ENCODE data around the gene MUC5B.

The MUC5B gene

GRCh38 chr11:1290052-1291040 is 67.5 kb downstream of the MUC5B start:
- DNase-seq, result no peak

- DNase-seq, result no peak
Observed at GRCh38 chr11:1291295-1292017, 68.6 kb downstream of the MUC5B start.

DNA sequence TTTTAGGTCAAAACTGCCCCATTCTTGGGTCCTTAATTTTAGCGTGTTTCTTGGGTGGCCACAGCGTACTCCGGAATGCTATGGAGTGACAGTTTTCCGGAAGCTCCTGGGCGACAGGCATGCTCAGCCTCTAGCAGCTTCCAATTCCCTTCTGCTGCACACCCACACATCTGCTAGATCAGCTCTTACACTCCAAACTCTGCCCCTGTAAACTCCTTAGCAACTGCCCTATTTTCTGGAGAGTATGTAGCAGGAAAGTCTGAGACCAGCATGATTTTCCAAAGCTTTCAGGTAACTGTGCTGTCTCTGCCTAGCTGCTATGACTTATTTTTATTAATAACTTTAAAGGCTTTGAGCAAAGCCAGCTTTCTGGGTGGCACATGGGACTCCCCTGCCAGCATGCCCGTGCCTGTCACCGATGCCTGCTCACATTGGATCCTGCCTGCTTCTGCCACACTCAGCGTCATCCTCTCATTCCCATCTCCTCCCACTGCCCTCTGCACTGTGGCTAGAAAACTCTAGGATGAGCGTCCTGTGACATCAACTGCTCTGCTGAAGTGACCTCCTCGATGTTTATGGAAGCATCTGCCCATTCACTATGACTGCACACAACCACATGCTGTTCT is 69.3 kb downstream of the MUC5B start:
- no peak for DNase-seq

GRCh38 chr11:1292644-1293618 is 70.1 kb downstream of the MUC5B start:
- no peak for DNase-seq

GRCh38 chr11:1293619-1294015 is 70.8 kb downstream of the MUC5B start:
- no peak for DNase-seq

GRCh38 chr11:1295086-1295485 is 72.2 kb downstream of the MUC5B start:
- no peak for DNase-seq

DNA sequence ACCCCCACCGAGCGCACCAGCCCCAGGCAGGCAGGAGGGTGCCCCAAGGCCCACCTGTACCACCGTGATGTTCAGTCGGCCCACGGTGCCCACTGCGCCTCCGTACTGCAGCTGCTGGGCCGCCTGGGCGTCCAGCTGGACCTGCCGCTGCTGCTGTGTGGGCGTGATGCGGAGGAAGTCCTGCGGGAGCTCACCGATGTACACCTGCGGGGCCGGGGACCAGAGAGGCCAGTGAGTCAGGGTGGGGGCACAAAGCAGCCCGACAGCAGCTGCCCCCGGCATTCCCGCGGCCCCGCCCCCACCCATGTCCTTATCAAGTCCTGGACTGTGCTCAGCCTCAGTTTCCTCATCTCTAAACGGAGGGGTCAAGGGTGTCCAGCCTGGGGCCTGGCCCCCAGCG is 72.7 kb downstream of the MUC5B start:
- no peak for DNase-seq

DNA sequence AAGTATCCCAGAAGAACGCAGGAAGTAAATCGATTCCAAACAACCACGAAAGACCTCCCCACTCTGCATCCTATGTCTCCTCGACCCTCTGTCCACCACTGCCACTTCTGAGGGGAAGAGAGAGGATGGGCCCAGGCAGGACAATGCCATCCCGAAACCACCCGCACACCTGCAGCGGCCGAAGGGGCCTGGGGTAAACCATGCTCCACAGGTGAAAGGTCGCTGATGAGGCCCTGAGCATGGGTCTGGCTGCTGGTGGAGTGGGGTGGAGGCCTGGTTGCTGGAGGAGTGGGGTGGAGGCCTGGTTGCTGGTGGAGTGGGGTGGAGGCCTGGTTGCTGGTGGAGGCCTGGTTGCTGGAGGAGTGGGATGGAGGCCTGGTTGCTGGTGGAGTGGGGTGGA is 73.4 kb downstream of the MUC5B start:
- no peak for DNase-seq

GRCh38 chr11:1297011-1297575 is 74.2 kb downstream of the MUC5B start:
- no peak for DNase-seq

- no peak for DNase-seq
Observed at GRCh38 chr11:1297576-1298473, 75.0 kb downstream of the MUC5B start.

DNA sequence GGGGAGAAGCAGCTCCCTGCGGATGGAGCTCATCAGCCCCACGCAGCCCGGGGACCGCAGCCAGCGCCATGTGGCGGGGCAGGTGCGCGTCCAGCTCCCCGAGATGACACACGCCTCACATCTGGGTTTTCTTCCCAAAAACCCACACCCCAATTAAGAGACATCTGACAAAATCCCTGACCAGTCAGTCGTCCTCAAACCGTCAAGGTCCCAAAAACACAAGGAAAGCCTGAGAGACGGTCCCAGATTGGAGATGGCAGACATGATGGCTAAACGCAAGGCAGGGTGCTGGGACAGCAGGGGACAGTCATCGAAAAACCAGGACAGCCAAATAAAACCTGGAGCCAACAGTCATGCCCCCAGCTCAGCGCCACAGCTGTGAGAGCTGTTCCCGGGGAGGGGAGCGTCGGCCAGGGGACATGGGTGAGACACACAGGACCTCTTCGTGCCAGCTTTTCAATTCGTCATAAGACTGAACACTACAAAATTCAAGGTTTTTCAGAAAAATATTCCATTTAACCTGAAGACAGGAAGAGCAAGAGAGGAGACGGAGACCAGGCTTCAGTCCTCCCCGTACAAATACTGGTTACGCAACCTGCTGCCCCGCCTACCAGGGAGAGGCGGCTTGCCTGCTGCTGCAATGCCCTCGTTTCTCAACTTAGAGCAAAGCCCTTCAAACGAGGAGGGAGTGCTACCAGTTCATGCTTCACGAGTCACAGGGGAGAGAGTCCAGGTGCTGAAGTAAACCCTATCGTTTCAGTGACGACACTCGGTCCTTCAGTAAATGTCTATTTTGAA is 76.0 kb downstream of the MUC5B start:
- no peak for DNase-seq

DNA sequence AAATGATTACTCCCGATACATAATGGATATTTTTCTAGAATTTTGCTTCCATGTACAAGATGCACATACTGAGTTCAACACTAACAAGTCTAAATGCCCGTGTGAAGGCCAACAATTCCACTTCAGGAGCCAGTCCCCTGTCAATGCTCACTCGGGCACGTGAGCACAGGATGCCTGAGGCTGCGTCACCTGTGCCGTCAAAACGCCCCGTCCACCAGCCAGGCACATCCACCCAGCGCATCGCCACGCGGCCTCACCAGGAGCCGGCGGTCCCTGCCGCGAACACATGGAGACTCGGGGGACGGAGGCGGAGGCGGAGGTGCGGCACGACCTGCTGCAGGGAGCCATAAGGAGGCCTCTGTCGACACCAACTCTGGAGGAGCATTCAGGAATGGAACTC is 76.8 kb downstream of the MUC5B start:
- no peak for DNase-seq

- no peak for DNase-seq
Observed at GRCh38 chr11:1300121-1300520, 77.3 kb downstream of the MUC5B start.

DNA sequence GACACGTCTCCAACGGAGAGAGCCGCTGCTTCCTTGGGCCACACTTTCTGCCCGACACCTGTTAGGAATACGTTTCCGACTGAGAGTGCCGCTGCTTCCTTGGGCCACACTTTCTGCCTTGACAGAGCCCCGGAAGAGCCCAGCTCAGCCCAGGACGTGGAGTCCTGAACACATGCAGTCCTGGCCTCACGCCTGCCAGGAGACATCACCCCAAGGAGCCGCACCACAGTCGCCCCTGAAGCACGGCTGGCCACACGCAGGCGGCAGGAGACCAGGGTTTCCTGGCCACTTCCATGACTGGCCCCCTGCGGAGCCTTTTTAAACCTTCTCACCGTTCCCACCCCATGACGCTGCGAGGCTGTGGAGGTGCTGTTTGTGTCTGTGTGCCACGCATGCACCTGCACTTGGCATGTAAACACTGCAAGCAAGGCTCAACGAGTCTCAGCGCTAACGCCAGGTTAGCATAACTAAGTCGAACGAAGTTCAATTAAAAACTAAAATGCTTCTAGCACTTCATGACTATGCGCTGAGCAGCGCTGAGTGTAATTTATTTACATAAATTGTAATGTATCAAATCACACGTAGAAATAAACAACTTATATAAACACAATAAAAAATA is 77.8 kb downstream of the MUC5B start:
- DNase-seq, result no peak

DNA sequence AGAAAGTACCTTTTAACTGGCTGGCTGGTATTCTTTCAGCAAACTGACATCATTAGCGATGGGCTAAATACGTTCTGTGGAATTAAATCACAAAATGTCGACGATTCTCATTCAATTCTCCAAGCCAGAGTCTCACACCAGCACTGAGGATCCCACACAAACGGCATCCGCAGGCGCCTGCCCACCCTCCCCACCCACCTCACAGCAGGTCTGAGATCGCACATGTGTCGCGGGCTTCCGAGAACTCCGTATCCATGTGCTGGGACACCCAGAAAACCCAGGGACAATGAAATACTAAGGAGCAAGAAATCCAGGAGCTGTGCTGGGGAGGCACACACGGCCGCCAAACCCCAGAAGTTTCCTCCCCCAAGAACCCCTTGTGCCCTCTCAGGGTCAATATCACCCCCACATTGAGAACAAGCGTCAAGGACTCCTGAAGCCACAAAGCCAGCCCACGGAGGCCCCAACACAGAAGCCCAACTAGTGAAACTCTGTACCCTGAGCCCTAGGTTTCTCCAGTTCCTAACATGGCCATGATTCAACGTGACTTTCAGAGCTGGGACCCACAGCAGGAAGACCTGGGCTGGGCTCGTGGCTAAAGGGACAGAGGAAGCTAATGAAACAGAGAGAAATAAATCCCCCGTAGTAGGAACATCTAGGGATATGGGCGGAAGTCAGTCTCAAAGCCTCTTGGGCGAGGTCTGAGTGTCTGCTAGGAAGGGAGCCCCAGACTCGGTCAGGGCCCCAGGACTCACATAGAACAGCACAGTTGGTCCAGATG is 78.5 kb downstream of the MUC5B start:
- no peak for DNase-seq

GRCh38 chr11:1302041-1302460 is 79.2 kb downstream of the MUC5B start:
- no peak for DNase-seq

DNA sequence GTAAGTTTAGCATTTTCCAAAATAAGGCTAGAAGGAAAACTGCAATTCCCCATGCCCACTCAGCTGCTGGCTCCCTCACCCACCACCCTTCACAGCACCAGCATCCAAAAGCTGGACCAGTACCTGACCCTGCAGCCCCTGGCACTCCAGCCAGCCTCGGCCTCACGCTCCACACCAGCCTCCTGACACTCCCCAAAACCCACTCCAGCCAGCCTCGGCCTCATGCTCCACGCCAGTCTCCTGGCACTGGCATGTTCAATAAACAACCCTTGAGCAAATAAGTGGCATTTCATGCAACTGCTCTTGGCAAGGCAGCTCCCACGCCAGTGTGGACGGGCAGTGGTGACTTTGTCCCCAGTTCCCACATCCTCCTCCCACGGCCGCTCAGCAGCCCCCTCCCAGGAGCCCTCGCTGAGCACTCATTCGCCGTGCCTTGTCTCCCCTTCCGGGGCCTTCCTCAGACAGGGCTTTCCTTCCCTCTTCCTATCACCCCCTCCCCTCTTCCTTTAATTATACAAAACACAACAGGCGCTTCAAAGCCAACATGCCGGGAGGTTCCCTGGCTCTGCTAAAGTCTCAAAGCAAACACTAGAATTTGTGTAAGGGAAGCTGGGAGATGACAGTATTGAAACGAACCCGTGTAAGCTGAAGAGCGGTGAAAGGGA is 79.7 kb downstream of the MUC5B start:
- DNase-seq, result no peak

Data from KG1 (cell line).